NCI-H2171 (cell line): ENCODE data around the gene KIF5C.

Experiments used
- DNase-seq: peaks from one replicate; lab custom pipeline; 2025; lab: John Stamatoyannopoulos, UW

The KIF5C gene

GRCh38 chr2:148888003-148888501 is 13.0 kb downstream of the KIF5C start:
- peak; percentile 39 for DNase-seq

DNA sequence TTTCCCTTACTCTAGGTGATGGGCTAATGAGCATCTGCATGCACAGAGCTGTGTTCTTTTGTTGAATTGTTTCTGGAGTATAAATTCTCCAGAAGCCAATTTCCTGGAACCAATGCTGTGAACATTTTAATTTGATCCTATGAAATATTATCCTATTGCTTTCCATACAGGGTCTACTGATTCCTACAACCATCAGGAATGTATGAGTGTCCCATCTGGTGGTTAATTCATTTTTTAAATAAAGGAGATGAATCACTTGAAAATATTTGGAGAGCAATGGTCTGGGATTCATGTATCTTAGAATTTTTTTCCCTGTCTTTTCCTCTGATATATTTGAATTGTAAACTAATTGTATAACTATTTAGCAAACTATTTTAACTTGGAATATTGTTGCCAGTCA is 14.0 kb downstream of the KIF5C start:
- no peak for DNase-seq

DNA sequence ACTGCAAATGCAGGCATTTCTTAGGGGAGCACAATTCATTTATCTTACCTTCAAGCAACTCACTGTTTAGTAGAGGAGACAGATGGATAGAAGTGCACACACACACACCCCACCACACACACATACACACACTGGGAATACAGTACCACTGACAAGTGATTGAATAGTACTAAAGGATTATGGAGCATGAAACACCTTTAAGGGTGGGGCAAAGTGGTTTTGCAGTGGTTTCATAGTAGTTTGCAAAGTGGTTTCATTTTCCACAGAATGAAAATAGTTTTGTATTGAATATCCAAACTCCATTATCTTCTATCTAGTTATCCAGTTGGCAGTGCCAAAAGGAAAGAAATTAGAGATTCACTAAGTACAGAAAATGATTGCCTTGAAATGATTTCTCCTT is 18.9 kb downstream of the KIF5C start:
- no peak for DNase-seq

DNA sequence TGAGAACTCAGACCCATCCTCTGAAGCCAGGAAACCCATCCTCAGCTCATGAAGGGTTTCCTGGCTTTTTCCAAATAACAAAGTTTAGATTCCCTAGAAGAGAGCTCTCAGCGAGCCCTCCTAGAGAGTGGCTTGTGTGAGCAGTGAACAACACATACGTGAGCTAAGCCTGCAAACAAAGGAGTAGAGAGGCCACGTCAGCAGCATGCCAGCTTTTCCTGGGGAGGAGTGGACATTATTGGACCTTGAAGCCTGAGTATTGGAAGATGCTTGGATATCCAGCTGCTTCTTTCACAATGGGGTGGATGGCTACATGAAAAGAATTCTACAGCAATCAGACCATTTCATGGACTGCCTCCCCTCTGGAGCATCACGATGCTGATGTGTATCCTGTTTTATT is 21.1 kb downstream of the KIF5C start:
- no peak for DNase-seq

DNA sequence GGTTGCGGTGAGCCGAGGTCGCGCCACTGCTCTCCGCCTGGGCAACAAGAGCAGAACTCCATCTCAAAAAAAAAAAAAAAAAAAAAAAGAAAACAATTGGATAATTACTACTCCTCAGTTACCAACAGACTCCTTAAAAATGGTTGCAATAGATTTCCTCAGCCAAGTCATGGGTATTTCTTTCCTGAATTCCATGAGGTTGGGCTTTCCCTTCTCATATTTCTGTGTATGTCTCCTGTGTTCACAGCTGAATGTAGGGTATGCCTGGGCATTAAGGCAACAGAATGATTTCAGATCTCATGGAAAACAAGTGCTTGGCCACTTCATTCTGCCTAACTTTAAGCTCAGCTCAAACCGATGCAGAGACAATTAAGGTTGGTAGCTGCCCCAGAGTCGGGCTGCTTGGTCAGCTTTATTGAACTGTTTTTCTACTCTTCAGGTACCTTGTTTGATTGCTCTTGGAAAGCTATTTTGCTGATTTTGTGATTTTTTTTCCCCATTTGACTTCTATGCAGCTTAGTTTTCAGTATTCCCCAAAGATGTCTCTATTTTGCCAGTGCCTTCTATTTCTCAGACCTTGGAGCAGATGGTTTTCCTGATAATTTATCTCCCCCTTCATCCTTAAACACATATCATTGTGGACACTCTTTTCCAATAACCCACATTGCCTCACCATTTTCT is 24.8 kb downstream of the KIF5C start:
- no peak for DNase-seq

DNA sequence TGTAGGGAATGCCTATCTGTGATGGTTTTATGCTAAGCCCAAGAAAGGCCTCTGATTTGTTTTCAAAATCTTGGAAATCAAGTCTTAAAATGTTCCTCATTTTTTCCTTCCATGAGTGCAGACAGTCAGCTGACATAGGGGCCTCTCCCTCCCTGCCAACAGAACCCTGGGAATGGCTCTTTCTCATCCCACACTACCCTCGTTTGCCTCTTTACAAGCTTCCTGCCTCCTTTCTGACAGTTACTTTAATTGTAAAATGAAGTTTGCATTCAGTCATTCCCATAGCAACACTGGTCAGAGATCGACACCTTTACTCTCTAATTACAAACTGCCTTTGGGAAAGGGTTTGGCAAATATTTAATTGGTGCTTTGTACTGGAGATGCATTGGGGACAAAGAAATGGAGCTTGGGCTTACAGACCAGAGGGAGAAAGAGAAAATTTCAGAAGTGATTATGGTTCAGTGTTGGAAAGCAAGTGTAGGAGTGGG is 25.4 kb downstream of the KIF5C start:
- DNase-seq = no peak

DNA sequence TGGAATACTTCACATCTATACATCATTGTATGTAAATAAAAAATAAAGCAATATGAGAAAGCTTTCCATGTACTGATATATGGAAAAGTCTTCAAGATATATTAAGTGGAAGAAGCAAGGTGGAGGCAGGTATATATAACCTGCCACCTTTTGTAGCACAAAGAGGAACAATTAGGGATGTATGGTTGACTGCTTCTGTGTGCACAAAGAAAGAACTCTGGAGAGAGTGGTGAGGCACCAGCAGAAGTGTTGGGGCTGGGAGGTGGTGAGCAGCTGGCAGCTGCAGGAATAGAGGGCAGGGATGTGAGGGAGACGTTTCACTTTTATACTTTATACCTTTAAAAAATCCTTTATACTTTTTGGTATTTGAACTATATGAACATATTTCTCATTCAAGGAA is 26.1 kb downstream of the KIF5C start:
- no peak for DNase-seq

DNA sequence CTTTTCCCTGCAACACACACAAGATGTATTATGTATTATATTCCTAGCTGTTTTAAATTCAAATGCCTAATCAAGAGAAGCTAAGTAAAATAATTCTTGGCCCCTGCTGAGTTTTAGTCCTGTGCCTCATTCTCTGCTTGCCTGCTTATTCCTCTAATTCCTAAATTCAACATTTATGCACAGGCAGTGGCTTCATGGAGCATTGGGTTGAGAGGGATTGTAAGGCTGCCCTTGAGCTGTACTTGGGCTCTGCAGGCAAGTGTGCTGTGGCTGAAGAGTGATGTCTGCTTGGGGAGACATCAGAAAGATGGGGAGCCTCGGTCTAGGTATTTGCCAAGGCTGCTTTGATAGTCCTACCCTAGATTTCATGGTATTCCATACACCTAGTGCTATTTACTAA is 27.8 kb downstream of the KIF5C start:
- no peak for DNase-seq

GRCh38 chr2:148903294-148903693 is 28.3 kb downstream of the KIF5C start:
- DNase-seq = no peak

GRCh38 chr2:148903979-148904378 is 29.0 kb downstream of the KIF5C start:
- no peak for DNase-seq

GRCh38 chr2:148906124-148906523 is 31.1 kb downstream of the KIF5C start:
- no peak for DNase-seq

GRCh38 chr2:148907085-148907785 is 32.2 kb downstream of the KIF5C start:
- DNase-seq = no peak

DNA sequence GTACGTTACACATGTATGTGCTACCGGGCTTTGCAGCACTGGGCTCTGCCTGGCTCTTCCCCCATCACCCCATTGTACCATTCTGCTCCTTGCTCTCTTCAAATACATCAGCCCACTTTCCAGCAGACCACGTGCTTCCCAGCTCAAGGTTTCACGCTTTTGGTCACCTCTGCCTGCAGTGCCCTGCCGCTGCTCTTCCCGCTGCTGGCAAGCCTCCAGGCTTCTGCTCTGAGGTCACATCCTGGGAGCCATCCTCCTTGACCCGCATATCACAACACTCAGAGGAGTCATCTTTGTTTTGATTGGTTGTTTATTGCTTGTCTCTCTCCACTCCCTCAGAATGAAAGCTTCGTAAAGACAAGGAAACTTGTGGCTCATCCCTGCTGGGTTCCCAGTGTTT is 34.1 kb downstream of the KIF5C start:
- no peak for DNase-seq

DNA sequence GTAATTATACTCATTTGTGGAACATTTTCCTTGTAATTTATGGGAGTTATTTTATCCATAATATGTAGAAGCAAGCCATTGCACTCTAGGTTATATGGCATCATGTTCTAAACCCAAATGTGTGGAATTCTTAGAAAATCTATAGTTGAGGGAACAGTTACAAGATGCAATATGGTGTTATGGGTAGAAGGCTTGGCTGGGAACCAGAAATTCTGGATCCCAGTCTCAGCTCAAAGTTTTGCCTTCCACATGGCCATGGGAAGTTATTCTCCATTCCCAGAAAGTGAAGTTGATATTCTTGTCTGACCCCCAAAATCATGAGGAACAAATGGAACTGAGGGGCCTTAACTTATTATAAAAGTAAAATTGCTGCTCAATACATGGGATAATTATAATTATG is 38.0 kb downstream of the KIF5C start:
- DNase-seq = no peak

- DNase-seq = no peak
Observed at GRCh38 chr2:148913492-148913891, 38.5 kb downstream of the KIF5C start.

DNA sequence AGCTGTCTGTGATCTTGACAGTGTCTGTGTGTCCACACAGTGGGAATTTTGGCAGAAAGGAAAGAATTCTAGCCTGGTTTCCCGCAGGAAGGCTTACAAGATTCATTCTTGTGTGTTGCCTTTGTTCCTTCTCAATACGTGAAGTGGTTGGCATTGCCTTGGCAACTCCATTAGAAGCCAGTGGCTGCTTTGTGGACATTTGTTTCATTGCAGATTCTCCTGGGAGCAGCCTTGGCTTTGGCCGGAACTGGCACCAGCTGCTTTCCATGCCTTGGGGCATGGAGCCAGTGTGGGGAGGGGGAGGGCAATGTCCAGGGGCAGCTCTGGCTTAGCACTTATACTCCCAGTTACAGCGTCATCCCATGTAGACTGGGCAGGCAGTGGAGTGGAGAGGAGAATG is 39.4 kb downstream of the KIF5C start:
- no peak for DNase-seq

- DNase-seq = no peak
Observed at GRCh38 chr2:148917431-148917830, 42.4 kb downstream of the KIF5C start.

DNA sequence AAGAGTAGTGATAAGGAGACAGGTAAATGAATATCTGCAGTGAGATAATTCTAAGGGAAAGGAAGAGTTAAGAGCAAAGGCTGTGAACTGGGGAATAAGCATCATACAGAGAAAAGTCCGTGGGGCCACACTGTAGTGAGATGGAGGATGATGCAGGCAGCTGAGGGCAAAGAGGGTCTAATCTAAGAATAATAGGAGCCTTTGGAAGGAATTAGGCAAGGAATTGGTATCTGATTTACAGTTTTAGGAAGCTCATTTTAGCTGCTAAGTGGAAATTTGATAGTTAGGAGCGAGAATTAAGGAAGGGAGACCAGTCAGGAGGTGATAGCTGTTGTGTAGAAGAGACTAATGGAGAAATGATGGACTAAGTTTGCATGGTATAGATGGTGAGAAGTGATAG is 43.5 kb downstream of the KIF5C start:
- DNase-seq = no peak

GRCh38 chr2:148920559-148920958 is 45.5 kb downstream of the KIF5C start:
- DNase-seq = no peak

DNA sequence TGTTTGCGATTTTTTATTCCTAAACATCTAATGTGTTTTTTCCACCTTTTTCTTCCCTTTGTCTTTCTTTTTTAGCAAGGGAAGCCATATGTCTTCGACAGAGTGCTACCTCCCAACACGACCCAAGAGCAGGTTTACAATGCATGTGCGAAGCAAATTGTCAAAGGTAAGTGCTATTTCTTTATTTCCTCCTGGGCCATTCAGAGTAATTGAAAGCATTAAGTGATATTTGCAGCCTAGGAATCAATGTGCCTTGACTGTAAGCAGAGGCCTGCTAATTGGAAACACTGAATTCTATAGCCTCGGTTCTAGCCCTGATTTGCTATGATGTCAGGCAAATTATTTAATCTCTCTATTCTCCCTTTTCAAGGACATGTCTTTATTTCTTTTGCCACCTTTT is 47.0 kb downstream of the KIF5C start:
- no peak for DNase-seq

- DNase-seq = peak; percentile 79
Observed at GRCh38 chr2:148922776-148923475, 47.9 kb downstream of the KIF5C start.

GRCh38 chr2:148924514-148925178 is 49.6 kb downstream of the KIF5C start:
- no peak for DNase-seq
